DMS53 treated with DMSO at 0.1 percent for 48 hours (cell line): Measurements from ENCODE around the gene TIMM17B.

Experiments
- DNase-seq: peaks from one replicate; lab custom pipeline; 2025; ENCODE audit not compliant: unreplicated experiment; lab: John Stamatoyannopoulos, UW

The TIMM17B gene

DNA sequence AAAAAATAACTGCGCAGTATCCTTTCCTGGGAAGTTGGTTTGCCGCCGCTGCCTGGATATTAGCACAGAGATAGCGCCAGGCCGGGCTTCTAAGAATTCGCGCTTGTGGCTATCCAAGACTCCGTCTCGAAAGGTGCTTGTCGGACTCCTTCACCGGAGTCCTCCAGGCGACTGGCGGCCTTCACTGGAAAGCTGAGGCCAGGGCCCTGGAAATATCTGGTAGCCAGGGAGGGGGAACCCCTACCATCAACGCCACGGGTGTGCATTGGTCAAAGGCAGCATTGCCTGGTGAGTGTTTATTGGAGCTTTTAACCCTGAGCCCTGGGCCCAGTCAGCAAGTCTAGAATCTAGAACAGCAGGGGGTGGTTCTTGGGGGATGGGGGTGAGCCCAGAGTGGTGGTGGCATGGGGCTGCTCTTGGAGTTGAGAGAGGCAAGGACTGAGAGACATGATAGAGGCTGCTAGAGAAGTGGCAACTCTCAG lies 21.8 kb upstream of the TIMM17B start:
- no peak for DNase-seq

- DNase-seq = peak; percentile 87
Observed at GRCh38 chrX:48918643-48919340, 21.2 kb upstream of the TIMM17B start, which contains the start of gene PIM2. Gene PIM2, minus strand, starts transcription at chrX:48919024. Its CDS starts 190 bp downstream, at chrX:48918834.

DNA sequence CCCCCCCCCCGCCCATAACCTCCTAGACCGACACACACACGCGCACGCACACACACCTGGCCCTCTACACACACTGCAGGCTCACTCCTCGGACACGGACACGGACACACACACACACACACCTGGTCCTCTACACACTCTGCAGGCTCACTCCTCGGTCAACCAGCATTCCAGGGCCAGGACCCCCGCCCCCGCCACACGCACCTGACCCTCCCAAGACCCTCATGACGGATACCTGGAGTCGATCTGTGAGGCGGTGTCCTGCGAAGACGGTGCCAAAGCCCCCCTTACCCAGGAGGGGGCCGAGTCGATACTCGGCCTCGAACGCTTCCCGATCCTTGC lies 20.7 kb upstream of the TIMM17B start:
- DNase-seq = no peak

DNA sequence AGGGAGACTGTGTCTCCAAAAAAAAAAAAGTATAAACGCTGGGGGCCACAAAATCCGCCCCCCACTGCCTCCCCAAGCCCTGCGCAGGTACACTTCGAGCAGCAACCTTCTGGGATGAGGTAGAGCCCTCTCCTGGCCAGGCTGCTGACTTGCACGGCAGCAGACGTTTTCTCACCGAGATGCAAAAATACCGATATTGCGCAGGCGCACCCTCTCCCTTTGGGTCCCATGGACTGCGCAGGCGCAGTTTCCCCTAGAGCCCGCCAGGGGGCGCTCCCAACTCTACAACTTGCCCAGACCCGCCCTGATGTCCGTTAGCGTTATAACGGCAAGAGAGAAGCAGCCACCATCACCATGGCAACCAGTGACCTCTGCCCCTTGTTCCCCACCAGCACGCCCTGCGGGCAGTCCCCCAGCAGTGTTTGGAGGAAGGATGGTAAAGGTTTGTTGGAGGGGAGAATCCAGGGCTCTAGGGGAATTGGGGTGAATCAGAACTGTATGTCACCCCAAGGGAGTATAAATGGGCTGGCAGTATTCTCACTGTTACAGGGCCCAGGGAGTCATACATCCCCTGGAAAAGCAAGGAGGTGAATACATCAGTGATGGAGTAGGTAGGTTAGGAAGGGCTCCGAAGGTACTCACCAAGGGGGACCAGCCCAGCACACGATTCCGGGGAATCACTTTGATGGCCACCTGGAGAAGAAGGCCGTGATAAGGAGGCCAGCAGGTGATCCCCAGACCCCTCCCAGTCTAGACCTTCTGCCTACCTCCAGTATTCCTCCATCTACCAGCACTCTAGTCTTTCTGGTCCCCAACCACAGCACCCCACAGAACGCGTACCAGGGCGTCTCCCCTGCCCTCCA lies 19.8 kb upstream of the TIMM17B start:
- peak; percentile 90 for DNase-seq

GRCh38 chrX:48914593-48915493 lies 17.3 kb upstream of the TIMM17B start:
- no peak for DNase-seq

DNA sequence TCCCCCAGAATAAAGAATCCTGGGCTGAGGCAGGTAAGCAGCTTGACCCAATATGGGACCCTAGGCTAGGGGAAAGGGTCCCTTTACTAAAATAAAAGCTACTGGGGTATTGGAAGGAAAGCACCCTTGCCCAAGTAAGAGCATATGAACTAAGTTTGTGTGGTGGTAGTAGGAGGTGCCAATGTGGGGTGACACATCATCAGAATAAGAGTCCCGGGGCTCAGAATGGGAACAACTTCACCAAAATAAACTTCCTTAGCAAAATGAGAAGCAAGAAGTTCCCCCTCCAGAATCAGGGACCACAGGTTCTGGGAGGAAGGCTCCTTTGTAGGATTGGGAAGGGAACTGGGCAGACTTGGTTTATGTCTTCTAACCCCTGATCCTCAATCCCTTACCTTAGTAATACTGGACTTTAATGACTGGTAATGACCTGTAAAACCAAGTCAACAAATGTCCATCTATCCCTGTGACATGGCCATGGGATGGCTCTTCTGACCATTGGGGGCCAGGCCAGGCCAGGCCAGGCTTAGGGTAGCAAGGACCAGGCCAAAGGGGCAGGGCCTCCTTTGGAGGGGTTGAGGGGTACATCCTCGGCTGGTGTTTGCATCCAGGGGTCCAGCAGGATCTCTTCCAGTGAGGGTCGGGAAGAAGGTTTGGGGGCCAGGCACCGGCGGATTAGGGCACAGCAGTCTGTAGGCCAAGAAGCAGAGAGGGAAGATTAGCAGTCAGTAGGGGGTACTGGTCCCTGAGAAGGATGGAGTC lies 16.2 kb upstream of the TIMM17B start:
- DNase-seq = no peak

- DNase-seq = peak; percentile 89
Observed at GRCh38 chrX:48911412-48912182, 14.0 kb upstream of the TIMM17B start, which contains the start of gene SLC35A2. Gene SLC35A2, minus strand, starts transcription at chrX:48911646. Its CDS starts 10 bp downstream, at chrX:48911636.

DNA sequence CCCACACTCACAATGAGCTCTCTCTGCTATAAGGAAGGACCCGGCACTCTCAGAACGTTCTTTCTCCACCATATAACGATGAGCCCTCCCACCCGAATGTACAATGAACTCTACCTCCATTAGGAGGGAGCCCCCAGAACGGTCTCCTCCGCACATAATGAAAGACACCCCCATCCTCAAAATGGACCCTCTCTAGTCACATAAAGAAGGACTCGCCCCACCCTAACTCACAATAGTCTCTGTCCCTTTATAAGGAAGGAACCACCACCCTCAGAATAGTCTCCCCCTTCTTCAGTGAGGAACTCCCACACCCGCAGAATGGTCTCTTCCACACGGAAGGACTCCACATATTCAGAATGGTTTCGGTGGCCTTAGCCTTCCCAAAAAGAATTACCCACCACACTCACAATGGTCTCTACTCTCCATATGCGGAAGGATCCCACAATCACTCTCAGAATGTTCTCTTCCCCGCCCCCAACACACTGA lies 13.4 kb upstream of the TIMM17B start:
- no peak for DNase-seq

DNA sequence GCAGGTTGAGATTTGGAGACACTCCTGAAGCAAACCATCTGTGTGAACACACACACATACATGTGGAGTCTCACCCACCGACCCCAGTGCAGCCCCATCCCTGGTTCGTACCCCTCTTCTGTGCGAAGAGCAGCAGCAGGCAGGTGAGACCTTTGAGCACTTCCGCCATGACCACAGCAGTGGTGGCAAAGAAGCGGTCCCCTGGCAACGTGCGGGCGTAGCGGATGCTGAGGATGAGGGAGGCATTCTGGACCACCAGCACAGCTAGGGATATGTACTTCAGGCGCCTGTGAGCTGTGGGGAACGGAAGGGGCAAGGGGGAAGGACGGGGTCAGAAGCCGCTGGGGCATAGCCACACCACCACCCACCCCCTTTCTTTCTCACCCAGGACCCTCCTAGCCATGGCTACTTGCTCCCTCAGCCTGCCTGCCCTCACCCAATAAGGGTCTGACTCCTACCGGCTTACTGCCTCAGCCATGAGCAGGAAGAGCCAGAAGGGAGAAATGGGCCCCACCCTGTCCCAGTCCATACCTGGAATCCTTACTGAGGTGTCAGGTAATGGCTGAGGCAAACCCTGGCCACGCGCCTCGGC lies 12.2 kb upstream of the TIMM17B start:
- no peak for DNase-seq

GRCh38 chrX:48908600-48908999 lies 11.0 kb upstream of the TIMM17B start:
- DNase-seq = no peak

DNA sequence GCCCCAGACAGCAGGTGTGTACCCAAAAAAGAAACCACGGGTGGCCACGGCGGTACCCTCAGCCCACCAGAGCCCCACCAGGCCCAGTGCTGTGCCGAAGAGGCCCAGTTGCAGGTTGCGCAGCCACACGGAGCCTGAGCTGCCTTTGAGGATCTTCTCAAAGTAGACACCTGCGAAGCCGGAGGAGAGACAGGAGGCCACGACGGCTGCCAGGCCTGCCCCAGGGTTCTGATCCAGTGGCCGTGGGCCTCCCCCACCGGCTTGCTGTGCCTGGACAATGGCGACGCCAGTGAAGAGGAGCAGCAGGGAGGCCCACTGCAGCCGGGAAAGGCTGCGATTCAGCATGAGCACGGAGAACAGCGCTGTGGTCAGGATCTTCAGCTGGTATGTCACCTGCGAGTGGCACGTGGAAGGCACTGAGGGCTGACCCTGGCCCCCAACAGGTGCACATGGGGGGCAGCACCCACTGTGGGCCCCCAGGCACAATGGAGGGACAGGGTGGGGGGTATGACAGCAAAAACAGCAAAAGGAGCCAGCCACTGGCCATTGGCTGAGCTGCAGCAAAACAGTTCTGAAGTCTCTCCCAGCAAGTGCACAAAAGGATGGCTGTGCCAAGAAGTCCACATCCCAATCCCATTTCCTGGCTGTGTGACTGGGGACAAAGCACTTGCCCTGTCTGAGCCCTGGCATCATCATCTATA lies 7.7 kb upstream of the TIMM17B start:
- no peak for DNase-seq

DNA sequence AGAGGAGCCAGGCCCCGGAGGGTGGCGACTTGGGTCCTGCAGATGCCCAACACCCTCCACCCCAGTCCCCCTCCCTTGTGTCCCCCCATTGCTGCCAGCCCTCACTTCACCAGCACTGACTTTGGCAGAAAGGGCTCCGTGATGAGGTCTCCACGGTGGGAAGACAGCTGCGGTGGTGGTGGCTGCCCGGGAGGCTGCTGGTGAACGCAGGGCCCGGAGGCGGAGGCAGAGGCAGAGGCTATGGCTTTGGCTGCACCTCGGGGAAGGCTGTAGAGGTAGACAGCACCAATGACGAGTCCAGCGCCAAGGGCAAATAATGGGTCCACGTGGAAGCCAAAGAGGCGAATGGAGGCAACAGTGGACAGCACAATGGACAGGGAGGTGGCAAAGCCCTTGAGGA lies 7.1 kb upstream of the TIMM17B start:
- DNase-seq = no peak

DNA sequence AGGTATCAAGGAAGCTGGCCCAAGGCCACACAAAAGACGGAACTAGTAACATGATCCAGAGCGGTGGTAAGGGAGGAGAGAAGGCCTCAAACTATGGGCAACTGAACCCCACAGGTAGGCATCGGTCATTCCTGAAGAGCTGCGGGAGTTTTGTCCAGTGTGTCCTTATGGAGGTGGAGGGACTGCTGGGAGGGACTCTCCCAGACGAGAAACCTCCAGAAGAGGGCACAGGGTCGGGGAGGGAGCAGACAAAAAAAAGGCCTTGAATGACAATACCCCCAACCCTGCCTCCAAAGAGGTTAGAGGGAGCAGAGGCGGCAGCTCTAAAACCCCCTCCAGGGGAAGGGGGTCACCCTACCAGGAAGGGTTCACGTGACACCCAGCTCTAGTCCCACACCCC lies 6.6 kb upstream of the TIMM17B start:
- no peak for DNase-seq

DNA sequence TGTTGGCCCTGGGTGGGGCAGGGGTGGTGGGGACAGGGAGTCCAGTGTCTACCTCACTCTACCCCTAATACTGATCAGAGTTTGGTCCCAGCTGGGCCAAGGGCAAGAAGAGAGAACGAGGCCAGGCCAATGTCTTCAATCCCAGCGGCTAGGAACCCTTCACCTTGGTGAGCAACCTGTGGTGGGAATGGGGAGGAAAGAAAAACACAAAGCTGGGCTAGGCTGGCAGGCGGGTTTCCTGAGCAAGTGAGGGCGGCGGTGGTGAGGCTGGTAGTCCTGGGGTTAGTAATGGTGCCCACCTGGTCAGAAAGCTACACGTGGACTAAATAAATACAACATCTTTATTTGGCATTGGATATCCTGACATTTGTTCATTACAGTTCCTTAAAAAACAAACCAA lies 5.7 kb upstream of the TIMM17B start:
- DNase-seq = no peak

DNA sequence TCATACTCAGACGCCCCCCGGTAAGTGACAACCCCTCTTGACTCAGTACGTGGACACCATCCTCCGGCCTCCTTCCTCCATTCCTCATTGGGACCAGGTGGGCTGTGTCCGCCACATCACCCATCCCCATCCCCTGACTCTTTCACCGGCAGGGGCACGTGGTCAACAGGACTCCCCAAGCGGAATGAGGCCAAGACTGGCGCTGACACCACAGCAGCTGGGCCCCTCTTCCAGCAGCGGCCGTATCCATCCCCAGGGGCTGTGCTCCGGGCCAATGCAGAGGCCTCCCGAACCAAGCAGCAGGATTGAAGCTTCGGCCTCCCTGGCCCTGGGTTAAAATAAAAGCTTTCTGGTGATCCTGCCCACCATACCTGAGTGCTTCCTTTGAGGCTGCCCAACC lies 5.2 kb upstream of the TIMM17B start:
- DNase-seq = no peak

GRCh38 chrX:48902135-48902534 lies 4.6 kb upstream of the TIMM17B start:
- DNase-seq = no peak

GRCh38 chrX:48901069-48901468 lies 3.5 kb upstream of the TIMM17B start:
- DNase-seq = no peak

GRCh38 chrX:48899078-48899410 lies 1.5 kb upstream of the TIMM17B start:
- DNase-seq = no peak
